ENCODE data around the gene SH3BP5L. TPM values are rescaled to one million over a fixed set of nuclear protein-coding genes. Genes with fewer than 3 reads are reported as not detected.
A peak's percentile ranks its signal among the peaks of the same experiment; 100 is the strongest.

SH3BP5L gene
- total and polyA plus RNA-seq, 8 donors, result 6.1 to 15.8 (median 8.7) TPM

- H3K27me3 ChIP-seq, result no peaks in the 10 kb centered on the region
- H3K4me1 ChIP-seq, result no peaks in the 10 kb centered on the region
- no peak for TF ChIP-seq CTCF (IDR thresholded peaks at IDR 0.05)
- DNase-seq (no peak), FAIRE-seq (no peak), ATAC-seq (no peak)
- WGBS, 2 donors, result 91 to 93% methylated on average over 2 of the region's 2 CpGs
- peaks cover 3 to 25% (median 16%) of the 10 kb centered on the region in 3 donors for H3K36me3 ChIP-seq
- no peak overlapping the region for H3K4me3 ChIP-seq
- H3K27ac ChIP-seq, result no peak overlapping the region
- intact Hi-C loops (cut with DNase I), result no loop called here
- H3K9me3 ChIP-seq, result no peaks in the 10 kb centered on the region
These were observed 25.7 kb upstream of the SH3BP5L start for GRCh38 chr1:248851390-248851789.

DNA sequence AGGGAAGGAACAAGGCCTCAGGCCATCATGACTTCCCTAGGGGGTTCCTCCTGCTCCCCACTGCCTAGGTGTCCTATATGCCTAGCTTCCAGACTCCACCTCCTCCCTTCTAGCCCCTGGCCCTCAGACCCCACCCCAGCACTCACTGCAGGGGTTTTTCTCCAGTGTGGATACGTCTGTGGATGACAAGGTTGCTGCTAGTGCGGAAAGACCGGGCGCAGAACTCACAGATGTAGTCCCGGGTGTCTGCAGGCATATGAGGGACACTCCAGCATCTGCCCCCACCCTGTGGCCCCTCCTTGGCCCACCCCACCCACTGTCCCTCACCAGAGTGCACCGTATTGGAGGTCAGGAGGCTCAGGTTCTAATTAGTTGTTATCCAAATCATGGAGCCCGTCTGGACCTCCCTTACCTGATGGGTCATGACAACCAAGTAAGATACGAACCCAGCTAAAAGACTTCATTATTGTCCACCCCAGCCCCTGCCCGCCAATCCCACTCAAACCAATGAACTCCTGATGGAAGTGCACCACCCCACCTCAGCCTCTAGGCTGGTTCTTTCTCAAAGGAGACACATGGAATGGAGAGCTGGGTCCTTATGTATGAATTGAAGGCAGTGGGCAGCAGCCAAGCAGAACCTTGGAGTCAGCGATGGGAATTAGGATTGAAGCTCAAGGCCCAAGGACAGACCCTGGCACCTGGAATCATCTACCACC is 25.0 kb upstream of the SH3BP5L start:
- ATAC-seq, result peak in 1 of 4 donors; percentile 4
- no peak for TF ChIP-seq CTCF (IDR thresholded peaks at IDR 0.05)
- H3K9me3 ChIP-seq, result no peaks in the 10 kb centered on the region
- DNase-seq, result peak in 2 of 6 donors; percentile 8 to 57
- H3K4me3 ChIP-seq, result no peak overlapping the region
- H3K36me3 ChIP-seq, result peaks cover 3 to 31% (median 20%) of the 10 kb centered on the region in 3 donors
- no peak overlapping the region for H3K27ac ChIP-seq
- H3K4me1 ChIP-seq, result no peaks in the 10 kb centered on the region
- FAIRE-seq, result no peak
- intact Hi-C loops (cut with DNase I), result no loop called here
- WGBS, 2 donors, result 82 to 83% methylated on average over 10 of the region's 10 CpGs
- H3K27me3 ChIP-seq, result no peaks in the 10 kb centered on the region

- no peaks in the 10 kb centered on the region for H3K27me3 ChIP-seq
- FAIRE-seq (no peak), DNase-seq (peak in 2 of 6 donors; percentile 12 to 34), ATAC-seq (no peak)
- no peak overlapping the region for H3K4me3 ChIP-seq
- no peaks in the 10 kb centered on the region for H3K4me1 ChIP-seq
- H3K36me3 ChIP-seq, result peaks cover 3 to 37% (median 20%) of the 10 kb centered on the region in 3 donors
- no peak overlapping the region for H3K27ac ChIP-seq
- TF ChIP-seq CTCF (IDR thresholded peaks at IDR 0.05), result no peak
- 90 to 94% methylated on average over 9 of the region's 9 CpGs for WGBS, 2 donors
- H3K9me3 ChIP-seq, result no peaks in the 10 kb centered on the region
- intact Hi-C loops (cut with DNase I), result no loop called here
These were observed 24.4 kb upstream of the SH3BP5L start for GRCh38 chr1:248850124-248850523.

DNA sequence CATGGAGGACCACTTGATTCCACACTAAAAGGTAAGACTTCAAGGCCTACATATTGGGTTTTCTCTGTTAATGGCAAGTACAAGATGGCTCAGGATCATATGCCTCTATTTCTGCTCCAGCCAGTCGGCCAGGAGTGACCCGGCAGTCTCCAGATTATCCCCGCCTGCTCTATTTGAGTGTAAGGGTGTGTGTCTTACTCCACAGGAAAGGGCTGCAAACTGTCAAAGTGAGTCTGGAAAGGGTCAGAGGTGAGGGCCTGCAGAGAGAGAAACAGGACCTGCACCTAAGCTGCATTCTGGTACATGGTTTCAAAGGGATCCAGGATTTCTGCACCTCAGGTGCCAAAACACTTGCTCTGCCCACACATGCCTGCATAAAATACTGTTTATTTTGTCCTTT is 23.9 kb upstream of the SH3BP5L start:
- no peak for DNase-seq
- 88 to 94% methylated on average over 3 of the region's 3 CpGs for WGBS, 2 donors
- no peak for FAIRE-seq
- no peak for TF ChIP-seq CTCF (IDR thresholded peaks at IDR 0.05)
- H3K9me3 ChIP-seq, result no peaks in the 10 kb centered on the region
- no peak for ATAC-seq
- intact Hi-C loops (cut with DNase I), result no loop called here
- no peak overlapping the region for H3K4me3 ChIP-seq
- no peak overlapping the region for H3K27ac ChIP-seq
- H3K36me3 ChIP-seq, result peaks cover 3 to 41% (median 20%) of the 10 kb centered on the region in 3 donors
- no peaks in the 10 kb centered on the region for H3K27me3 ChIP-seq
- H3K4me1 ChIP-seq, result no peaks in the 10 kb centered on the region

DNA sequence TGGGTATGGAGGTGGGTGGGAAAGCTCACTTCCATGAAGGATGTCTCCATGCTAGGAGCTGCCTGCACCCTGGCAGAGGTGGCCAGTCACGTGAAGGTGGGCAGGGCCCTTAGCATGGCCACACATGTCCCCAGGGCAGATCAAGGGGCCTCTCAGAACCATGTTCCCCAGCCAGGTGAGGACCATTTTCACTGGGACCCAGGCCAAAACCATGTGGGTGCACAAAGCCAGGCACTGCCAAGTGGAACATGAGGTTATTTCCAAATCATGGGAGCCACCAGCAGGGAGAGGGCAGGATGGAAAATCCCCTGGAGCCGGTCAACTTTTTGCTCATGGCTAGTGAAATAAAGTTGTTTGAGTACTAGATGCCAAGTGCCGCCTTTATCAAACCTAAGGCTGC is 23.4 kb upstream of the SH3BP5L start:
- ATAC-seq, result peak in 2 of 4 donors; percentile 5 to 41
- WGBS, 2 donors, result 62 to 66% methylated on average over 3 of the region's 3 CpGs

More for the DNA sequence above, 23.4 kb upstream of the SH3BP5L start:
- Histone ChIP-seq H3K9me3 (no peaks in the 10 kb centered on the region), H3K27ac (no peak overlapping the region), H3K4me3 (no peak overlapping the region), H3K36me3 (peaks cover 3 to 42% (median 20%) of the 10 kb centered on the region in 3 donors), H3K27me3 (no peaks in the 10 kb centered on the region), H3K4me1 (no peaks in the 10 kb centered on the region)
- TF ChIP-seq CTCF (IDR thresholded peaks at IDR 0.05), result no peak
- intact Hi-C loops (cut with DNase I), result no loop called here
- DNase-seq, result peak in 1 of 6 donors; percentile 16
- FAIRE-seq, result no peak
